Fibroblast of upper back skin (primary cell): Measurements from ENCODE around the gene HAS3.
"Not testable (repeated sequence)": the region's sequence is repeated elsewhere in the genome, so short reads cannot be mapped to it uniquely, and the experiment has no call there.

Source experiments
- DNase-seq: peaks from one replicate; pipeline ENCODE4 v3.0.0-alpha.2; 2013

HAS3 gene

GRCh38 chr16:69105501-69106361 lies at the start of gene HAS3:
Gene HAS3, plus strand, starts transcription at chr16:69105653. Its CDS starts 3,743 bp downstream, at chr16:69109396.
- DNase-seq = peak; percentile 58

- DNase-seq = no peak
Observed at GRCh38 chr16:69055980-69056379, 49.5 kb upstream of the HAS3 start.

- no peak for DNase-seq
Observed at GRCh38 chr16:69056421-69056820, 49.0 kb upstream of the HAS3 start.

- DNase-seq = peak; percentile 90
Observed at GRCh38 chr16:69057400-69058378, 47.8 kb upstream of the HAS3 start.

GRCh38 chr16:69063491-69063890 lies 42.0 kb upstream of the HAS3 start:
- not testable (repeated sequence) for DNase-seq

- no peak for DNase-seq
Observed at GRCh38 chr16:69064124-69064763, 41.2 kb upstream of the HAS3 start.

- no peak for DNase-seq
Observed at GRCh38 chr16:69064764-69065313, 40.6 kb upstream of the HAS3 start.

GRCh38 chr16:69069504-69069903 lies 35.9 kb upstream of the HAS3 start:
- no peak for DNase-seq

GRCh38 chr16:69071036-69071435 lies 34.4 kb upstream of the HAS3 start:
- DNase-seq = no peak

- DNase-seq = no peak
Observed at GRCh38 chr16:69072640-69072974, 32.8 kb upstream of the HAS3 start.

- peak; percentile 75 for DNase-seq
Observed at GRCh38 chr16:69073181-69073702, 32.2 kb upstream of the HAS3 start.

GRCh38 chr16:69077251-69077650 lies 28.2 kb upstream of the HAS3 start:
- DNase-seq = no peak

GRCh38 chr16:69078073-69078472 lies 27.4 kb upstream of the HAS3 start:
- no peak for DNase-seq

GRCh38 chr16:69079697-69080096 lies 25.8 kb upstream of the HAS3 start:
- DNase-seq = no peak

- DNase-seq = no peak
Observed at GRCh38 chr16:69083306-69083941, 22.0 kb upstream of the HAS3 start.

GRCh38 chr16:69084289-69084688 lies 21.2 kb upstream of the HAS3 start:
- DNase-seq = peak; percentile 69

GRCh38 chr16:69085032-69085695 lies 20.3 kb upstream of the HAS3 start:
- no peak for DNase-seq

GRCh38 chr16:69087161-69087581 lies 18.3 kb upstream of the HAS3 start:
- no peak for DNase-seq

- DNase-seq = no peak
Observed at GRCh38 chr16:69088684-69089083, 16.8 kb upstream of the HAS3 start.

GRCh38 chr16:69089091-69089910 lies 16.2 kb upstream of the HAS3 start:
- peak; percentile 38 for DNase-seq

GRCh38 chr16:69093974-69094373 lies 11.5 kb upstream of the HAS3 start:
- no peak for DNase-seq
